ENCODE results near the gene CFAP20DC.

GRCh38 chr3:58696093-58696492, 353.7 kb downstream of the CFAP20DC start:
- TF ChIP-seq, protein P1, sequence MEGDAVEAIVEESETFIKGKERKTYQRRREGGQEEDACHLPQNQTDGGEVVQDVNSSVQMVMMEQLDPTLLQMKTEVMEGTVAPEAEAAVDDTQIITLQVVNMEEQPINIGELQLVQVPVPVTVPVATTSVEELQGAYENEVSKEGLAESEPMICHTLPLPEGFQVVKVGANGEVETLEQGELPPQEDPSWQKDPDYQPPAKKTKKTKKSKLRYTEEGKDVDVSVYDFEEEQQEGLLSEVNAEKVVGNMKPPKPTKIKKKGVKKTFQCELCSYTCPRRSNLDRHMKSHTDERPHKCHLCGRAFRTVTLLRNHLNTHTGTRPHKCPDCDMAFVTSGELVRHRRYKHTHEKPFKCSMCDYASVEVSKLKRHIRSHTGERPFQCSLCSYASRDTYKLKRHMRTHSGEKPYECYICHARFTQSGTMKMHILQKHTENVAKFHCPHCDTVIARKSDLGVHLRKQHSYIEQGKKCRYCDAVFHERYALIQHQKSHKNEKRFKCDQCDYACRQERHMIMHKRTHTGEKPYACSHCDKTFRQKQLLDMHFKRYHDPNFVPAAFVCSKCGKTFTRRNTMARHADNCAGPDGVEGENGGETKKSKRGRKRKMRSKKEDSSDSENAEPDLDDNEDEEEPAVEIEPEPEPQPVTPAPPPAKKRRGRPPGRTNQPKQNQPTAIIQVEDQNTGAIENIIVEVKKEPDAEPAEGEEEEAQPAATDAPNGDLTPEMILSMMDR (IDR thresholded peaks at IDR 0.05) = no peak
- no peak for TF ChIP-seq POLR2A (IDR thresholded peaks at IDR 0.05)
